SK-N-SH treated with all-trans-retinoic acid at 6 μM for 48 hours (cell line): ENCODE data around the gene CHKA.

Experiments used
- ATAC-seq: fragments of 200-7000 bp; cut with Tn5 transposase; 3 replicates; pipeline ENCODE4 v1.9.1; 2020; ENCODE audit warnings: mild to moderate bottlenecking, moderate library complexity
- ARNTL ChIP-seq: fragments of 450-650 bp; formaldehyde crosslinking; IDR thresholded peaks from 2 replicates; pipeline ENCODE4 v1.5.0; 2020; ENCODE audit warnings: low read depth, mild to moderate bottlenecking, moderate library complexity, borderline replicate concordance
- BACH2 ChIP-seq: fragments of 250-450 bp; sonication (Bioruptor Pico); IDR thresholded peaks from 2 replicates; pipeline ENCODE4 v1.9.0; 2021; ENCODE audit warnings: mild to moderate bottlenecking, borderline replicate concordance
- CSDC2 ChIP-seq: fragments of 250-450 bp; sonication (Bioruptor Pico); IDR thresholded peaks from 2 replicates; pipeline ENCODE4 v1.5.0; 2020; ENCODE audit warnings: mild to moderate bottlenecking, moderate library complexity
- ESRRG ChIP-seq: fragments of 250-450 bp; sonication (Bioruptor Pico); IDR thresholded peaks from 2 replicates; pipeline ENCODE4 v1.6.1; 2021; ENCODE audit warnings: mild to moderate bottlenecking
- GLIS3 ChIP-seq: fragments of 250-450 bp; sonication (Bioruptor Pico); IDR thresholded peaks from 2 replicates; pipeline ENCODE4 v1.5.0; 2020; ENCODE audit warnings: mild to moderate bottlenecking, moderate library complexity
- ISL1 ChIP-seq: fragments of 250-450 bp; sonication (Bioruptor Pico); IDR thresholded peaks from 2 replicates; pipeline ENCODE4 v2.1.2; 2022; ENCODE audit warnings: mild to moderate bottlenecking, moderate library complexity
- OSR1 ChIP-seq: fragments of 250-450 bp; sonication (Bioruptor Pico); IDR thresholded peaks from 2 replicates; pipeline ENCODE4 v1.8.0; 2022; ENCODE audit warnings: moderate library complexity, mild to moderate bottlenecking, inconsistent platforms
- SNAI2 ChIP-seq: fragments of 250-450 bp; sonication (Bioruptor Pico); IDR thresholded peaks from 2 replicates; pipeline ENCODE4 v1.5.0; 2020; ENCODE audit warnings: mild to moderate bottlenecking, moderate library complexity
- TCF4 ChIP-seq: fragments of 250-450 bp; sonication (Bioruptor Pico); IDR thresholded peaks from 2 replicates; pipeline ENCODE4 v1.8.0; 2021; ENCODE audit warnings: mild to moderate bottlenecking, moderate library complexity, borderline replicate concordance
- TOX ChIP-seq: fragments of 250-450 bp; sonication (Bioruptor Pico); IDR thresholded peaks from 2 replicates; pipeline ENCODE4 v1.8.0; 2021; ENCODE audit warnings: mild to moderate bottlenecking, moderate library complexity, borderline replicate concordance
- ZC3H10 ChIP-seq: fragments of 250-450 bp; sonication (Bioruptor Pico); IDR thresholded peaks from 2 replicates; pipeline ENCODE4 v1.5.1; 2021; ENCODE audit warnings: mild to moderate bottlenecking, moderate library complexity
- ZFP3 ChIP-seq: fragments of 250-450 bp; sonication (Bioruptor Pico); IDR thresholded peaks from 2 replicates; pipeline ENCODE4 v1.5.0; 2020; ENCODE audit warnings: mild to moderate bottlenecking, moderate library complexity
- ZFP30 ChIP-seq: fragments of 450-650 bp; formaldehyde crosslinking; IDR thresholded peaks from 2 replicates; pipeline ENCODE4 v1.5.0; 2022; ENCODE audit warnings: mild to moderate bottlenecking, moderate library complexity
- ZNF565 ChIP-seq: fragments of 450-650 bp; formaldehyde crosslinking; conservative IDR thresholded peaks from 2 replicates; pipeline ENCODE4 v1.5.0; 2020; ENCODE audit warnings: low read depth, mild to moderate bottlenecking, moderate library complexity
- ZNF70 ChIP-seq: fragments of 450-650 bp; formaldehyde crosslinking; IDR thresholded peaks from 2 replicates; pipeline ENCODE4 v1.5.0; 2020; ENCODE audit warnings: mild to moderate bottlenecking, moderate library complexity
- ZNF8 ChIP-seq: fragments of 450-650 bp; formaldehyde crosslinking; IDR thresholded peaks from 2 replicates; pipeline ENCODE4 v1.5.0; 2020; ENCODE audit warnings: mild to moderate bottlenecking, moderate library complexity
- TF ChIP-seq, protein P1 (sequence below): fragments of 250-450 bp; sonication (Bioruptor Pico); IDR thresholded peaks from 2 replicates; pipeline ENCODE4 v1.5.1; 2020; ENCODE audit warnings: low read depth, mild to moderate bottlenecking, moderate library complexity
- TF ChIP-seq, protein P2 (sequence below): fragments of 250-450 bp; sonication (Bioruptor Pico); IDR thresholded peaks from 2 replicates; pipeline ENCODE4 v1.8.0; 2021; ENCODE audit warnings: low read depth, mild to moderate bottlenecking, moderate library complexity, borderline replicate concordance
- TF ChIP-seq, protein P3 (sequence below): fragments of 250-450 bp; sonication (Bioruptor Pico); IDR thresholded peaks from 2 replicates; pipeline ENCODE4 v1.5.0; 2020; ENCODE audit warnings: mild to moderate bottlenecking, moderate library complexity
- TF ChIP-seq, protein P4 (sequence below): fragments of 250-450 bp; sonication (Bioruptor Pico); IDR thresholded peaks from 2 replicates; pipeline ENCODE4 v1.8.0; 2020; ENCODE audit warnings: mild to moderate bottlenecking, moderate library complexity, borderline replicate concordance

The CHKA gene

DNA sequence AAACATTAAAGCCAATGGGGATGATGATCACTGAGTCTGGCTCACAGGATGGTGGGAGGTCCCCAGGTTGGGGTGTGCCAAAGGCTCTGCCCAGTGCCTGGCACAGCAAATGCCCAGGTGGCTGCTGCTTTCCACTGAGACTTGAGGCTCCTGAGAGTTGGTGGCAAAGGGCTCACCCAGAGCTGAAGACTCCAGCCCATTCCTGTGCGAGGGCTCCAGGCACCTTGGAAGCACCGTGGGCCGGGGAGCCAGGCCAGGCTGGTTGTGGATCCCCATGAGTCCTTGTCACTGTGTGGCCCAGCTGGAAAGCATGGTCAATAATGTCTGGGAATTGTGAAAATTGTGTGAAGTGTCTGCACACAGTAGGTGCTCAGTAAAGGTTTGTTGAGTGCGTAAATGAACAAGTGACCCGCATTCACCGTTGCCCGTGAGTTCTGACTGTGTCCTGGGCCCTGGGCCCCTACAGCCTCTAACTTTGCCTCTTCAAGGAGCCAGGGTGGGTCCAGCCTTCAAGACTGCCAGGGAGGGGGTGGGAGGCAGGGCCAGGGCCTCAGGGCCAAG lies 114.5 kb downstream of the CHKA start:
- ATAC-seq, result no peak
- TF ChIP-seq TOX (CRISPR knock-in tag) (no peak), ARNTL (CRISPR knock-in tag) (no peak), ZNF70 (no peak), SNAI2 (CRISPR knock-in tag) (no peak), ISL1 (CRISPR knock-in tag) (no peak), ZNF8 (CRISPR knock-in tag) (no peak), CSDC2 (CRISPR knock-in tag) (no peak), TCF4 (CRISPR knock-in tag) (no peak), ZC3H10 (CRISPR knock-in tag) (no peak), ESRRG (CRISPR knock-in tag) (no peak), ZNF565 (CRISPR knock-in tag) (no peak), OSR1 (CRISPR knock-in tag) (no peak), ZFP30 (CRISPR knock-in tag) (no peak), ZFP3 (CRISPR knock-in tag) (no peak), GLIS3 (CRISPR knock-in tag) (no peak), BACH2 (CRISPR knock-in tag) (no peak)
- TF ChIP-seq, protein P1, sequence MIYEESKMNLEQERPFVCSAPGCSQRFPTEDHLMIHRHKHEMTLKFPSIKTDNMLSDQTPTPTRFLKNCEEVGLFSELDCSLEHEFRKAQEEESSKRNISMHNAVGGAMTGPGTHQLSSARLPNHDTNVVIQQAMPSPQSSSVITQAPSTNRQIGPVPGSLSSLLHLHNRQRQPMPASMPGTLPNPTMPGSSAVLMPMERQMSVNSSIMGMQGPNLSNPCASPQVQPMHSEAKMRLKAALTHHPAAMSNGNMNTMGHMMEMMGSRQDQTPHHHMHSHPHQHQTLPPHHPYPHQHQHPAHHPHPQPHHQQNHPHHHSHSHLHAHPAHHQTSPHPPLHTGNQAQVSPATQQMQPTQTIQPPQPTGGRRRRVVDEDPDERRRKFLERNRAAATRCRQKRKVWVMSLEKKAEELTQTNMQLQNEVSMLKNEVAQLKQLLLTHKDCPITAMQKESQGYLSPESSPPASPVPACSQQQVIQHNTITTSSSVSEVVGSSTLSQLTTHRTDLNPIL (CRISPR knock-in tag), result no peak
- TF ChIP-seq, protein P2, sequence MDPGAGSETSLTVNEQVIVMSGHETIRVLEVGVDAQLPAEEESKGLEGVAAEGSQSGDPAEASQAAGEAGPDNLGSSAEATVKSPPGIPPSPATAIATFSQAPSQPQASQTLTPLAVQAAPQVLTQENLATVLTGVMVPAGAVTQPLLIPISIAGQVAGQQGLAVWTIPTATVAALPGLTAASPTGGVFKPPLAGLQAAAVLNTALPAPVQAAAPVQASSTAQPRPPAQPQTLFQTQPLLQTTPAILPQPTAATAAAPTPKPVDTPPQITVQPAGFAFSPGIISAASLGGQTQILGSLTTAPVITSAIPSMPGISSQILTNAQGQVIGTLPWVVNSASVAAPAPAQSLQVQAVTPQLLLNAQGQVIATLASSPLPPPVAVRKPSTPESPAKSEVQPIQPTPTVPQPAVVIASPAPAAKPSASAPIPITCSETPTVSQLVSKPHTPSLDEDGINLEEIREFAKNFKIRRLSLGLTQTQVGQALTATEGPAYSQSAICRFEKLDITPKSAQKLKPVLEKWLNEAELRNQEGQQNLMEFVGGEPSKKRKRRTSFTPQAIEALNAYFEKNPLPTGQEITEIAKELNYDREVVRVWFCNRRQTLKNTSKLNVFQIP, result no peak
- TF ChIP-seq, protein P3, sequence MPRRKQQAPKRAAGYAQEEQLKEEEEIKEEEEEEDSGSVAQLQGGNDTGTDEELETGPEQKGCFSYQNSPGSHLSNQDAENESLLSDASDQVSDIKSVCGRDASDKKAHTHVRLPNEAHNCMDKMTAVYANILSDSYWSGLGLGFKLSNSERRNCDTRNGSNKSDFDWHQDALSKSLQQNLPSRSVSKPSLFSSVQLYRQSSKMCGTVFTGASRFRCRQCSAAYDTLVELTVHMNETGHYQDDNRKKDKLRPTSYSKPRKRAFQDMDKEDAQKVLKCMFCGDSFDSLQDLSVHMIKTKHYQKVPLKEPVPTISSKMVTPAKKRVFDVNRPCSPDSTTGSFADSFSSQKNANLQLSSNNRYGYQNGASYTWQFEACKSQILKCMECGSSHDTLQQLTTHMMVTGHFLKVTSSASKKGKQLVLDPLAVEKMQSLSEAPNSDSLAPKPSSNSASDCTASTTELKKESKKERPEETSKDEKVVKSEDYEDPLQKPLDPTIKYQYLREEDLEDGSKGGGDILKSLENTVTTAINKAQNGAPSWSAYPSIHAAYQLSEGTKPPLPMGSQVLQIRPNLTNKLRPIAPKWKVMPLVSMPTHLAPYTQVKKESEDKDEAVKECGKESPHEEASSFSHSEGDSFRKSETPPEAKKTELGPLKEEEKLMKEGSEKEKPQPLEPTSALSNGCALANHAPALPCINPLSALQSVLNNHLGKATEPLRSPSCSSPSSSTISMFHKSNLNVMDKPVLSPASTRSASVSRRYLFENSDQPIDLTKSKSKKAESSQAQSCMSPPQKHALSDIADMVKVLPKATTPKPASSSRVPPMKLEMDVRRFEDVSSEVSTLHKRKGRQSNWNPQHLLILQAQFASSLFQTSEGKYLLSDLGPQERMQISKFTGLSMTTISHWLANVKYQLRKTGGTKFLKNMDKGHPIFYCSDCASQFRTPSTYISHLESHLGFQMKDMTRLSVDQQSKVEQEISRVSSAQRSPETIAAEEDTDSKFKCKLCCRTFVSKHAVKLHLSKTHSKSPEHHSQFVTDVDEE (CRISPR knock-in tag), result no peak
- TF ChIP-seq, protein P4, sequence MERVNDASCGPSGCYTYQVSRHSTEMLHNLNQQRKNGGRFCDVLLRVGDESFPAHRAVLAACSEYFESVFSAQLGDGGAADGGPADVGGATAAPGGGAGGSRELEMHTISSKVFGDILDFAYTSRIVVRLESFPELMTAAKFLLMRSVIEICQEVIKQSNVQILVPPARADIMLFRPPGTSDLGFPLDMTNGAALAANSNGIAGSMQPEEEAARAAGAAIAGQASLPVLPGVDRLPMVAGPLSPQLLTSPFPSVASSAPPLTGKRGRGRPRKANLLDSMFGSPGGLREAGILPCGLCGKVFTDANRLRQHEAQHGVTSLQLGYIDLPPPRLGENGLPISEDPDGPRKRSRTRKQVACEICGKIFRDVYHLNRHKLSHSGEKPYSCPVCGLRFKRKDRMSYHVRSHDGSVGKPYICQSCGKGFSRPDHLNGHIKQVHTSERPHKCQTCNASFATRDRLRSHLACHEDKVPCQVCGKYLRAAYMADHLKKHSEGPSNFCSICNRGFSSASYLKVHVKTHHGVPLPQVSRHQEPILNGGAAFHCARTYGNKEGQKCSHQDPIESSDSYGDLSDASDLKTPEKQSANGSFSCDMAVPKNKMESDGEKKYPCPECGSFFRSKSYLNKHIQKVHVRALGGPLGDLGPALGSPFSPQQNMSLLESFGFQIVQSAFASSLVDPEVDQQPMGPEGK, result no peak

DNA sequence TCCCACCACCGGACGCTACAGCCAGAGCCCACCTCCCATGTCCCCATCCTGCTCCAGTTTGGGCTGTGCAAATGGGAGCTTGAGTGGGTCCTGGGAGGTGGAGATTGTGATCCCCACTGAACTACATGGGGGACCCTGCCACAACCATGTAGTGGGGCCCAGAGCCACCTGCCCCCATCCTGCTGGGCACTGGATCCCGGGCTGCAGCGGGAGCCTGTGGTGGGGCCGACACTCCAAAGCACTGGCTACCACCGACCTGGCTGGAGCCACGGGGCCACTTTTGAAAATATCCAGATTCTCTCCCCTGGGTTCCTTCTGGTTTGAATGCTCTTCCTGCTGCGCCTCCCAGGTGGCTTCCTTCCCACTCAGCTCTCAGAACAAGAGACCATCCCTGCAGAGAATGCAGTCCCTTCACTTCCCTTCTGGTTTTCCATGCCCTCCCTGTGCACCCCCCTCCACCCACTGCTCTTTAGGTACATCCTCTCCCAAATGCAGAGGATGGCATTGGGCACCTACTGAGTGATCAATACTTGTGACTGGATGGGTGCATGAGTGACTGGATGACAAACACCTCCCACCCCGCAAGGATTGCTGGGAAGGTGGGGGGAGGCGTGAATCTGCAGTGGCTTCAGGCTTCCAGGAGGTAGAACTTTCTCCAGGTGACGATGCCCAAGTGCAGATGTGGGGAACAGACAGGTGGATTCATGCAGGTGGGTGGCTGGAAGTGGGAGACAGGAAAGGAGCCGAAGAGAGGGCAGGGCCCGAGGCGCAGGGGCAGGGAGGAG lies 116.4 kb downstream of the CHKA start:
- no peak for ATAC-seq
- TF ChIP-seq, protein P4, result no peak
- TF ChIP-seq, all 23 proteins: peak for 0
